ENCODE results near the gene NOVA2. TPM values are rescaled to one million over a fixed set of nuclear protein-coding genes. Genes with fewer than 3 reads are reported as not detected.
"Not testable (repeated sequence)": the region's sequence is repeated elsewhere in the genome, so short reads cannot be mapped to it uniquely, and the experiment has no call there.

NOVA2 gene
- total RNA-seq, 1 donor from 2014 or later: 5.0 TPM

DNA sequence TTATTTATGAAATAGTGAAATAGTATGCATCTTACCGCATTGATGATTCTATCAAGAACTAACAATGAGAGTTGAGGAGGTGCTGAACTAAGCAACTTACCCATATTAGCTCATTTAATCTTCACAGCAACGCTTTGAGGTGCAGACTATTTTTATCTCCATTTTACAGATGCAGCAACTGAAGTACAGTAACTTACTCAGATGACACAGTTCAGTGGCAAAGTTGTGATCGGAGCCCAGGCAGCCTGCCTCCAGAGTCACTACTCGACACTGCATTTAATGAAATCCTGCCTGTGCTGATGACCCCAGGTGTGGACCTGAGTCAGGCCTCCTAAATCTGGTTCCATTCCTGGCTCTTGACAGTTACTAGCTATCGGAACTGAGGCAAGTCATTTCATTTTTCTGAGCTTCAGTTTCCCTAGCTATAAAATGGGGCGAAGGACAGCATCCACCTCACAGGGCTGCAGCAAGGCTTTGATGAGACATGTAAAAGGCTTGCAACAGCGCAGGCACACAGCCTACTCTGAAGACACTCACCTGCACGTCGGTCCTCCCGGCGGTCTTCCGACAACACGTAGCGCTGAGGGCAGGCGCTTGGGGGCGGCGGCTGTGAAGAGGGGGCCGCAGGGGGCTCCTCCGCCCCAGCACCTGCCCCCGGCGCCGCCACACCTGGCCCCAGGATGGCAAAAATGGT is 72.8 kb downstream of the NOVA2 start:
- TF ChIP-seq, protein P1, sequence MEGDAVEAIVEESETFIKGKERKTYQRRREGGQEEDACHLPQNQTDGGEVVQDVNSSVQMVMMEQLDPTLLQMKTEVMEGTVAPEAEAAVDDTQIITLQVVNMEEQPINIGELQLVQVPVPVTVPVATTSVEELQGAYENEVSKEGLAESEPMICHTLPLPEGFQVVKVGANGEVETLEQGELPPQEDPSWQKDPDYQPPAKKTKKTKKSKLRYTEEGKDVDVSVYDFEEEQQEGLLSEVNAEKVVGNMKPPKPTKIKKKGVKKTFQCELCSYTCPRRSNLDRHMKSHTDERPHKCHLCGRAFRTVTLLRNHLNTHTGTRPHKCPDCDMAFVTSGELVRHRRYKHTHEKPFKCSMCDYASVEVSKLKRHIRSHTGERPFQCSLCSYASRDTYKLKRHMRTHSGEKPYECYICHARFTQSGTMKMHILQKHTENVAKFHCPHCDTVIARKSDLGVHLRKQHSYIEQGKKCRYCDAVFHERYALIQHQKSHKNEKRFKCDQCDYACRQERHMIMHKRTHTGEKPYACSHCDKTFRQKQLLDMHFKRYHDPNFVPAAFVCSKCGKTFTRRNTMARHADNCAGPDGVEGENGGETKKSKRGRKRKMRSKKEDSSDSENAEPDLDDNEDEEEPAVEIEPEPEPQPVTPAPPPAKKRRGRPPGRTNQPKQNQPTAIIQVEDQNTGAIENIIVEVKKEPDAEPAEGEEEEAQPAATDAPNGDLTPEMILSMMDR (conservative IDR thresholded peaks at IDR 0.05): no peak
- DNase-seq (ENCODE audit: extremely low spot score, unreplicated experiment): no peak
- Mint-ChIP-seq H3K27ac (no peak overlapping the region), H3K36me3 (peaks cover 16% of the 10 kb centered on the region), H3K4me3 (peak overlapping the region; percentile 74), H3K9me3 (no peaks in the 10 kb centered on the region), H3K27me3 (peaks cover 7% of the 10 kb centered on the region), H3K4me1 (ENCODE audit: unreplicated experiment) (peaks cover 6% of the 10 kb centered on the region)

DNA sequence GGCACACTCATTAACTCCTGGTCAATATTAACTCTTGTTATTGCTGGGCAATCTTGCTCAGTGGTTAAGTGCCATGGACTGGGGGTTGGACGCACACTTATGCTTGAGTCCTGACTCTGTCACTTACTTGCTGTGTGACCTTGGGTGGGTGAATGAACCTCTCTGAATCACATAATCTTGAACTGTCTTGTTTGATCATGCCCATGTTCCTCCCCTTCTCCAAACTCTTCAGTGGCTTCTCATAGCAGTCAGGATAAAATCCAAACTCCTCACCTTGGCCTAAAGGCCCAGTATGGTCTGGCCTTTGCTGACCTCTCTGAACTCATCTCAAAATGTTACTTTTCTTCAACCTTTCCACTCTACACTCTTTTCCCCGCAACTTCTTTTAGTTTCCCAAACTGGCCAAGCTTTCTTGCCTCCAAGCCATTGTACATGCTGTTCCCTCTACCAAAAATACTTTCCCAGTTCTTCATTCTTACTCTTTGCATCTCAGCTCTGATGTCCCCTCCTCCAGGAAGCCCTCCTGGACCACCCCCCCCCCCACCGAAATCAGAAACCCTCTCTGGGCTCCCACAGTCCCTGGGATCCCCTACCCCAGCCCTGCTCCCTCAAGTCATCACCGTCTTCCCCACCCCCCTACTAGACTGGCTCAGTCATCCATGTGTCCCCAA is 73.6 kb downstream of the NOVA2 start:
- no peak for DNase-seq (ENCODE audit: extremely low spot score, unreplicated experiment)
- Mint-ChIP-seq H3K4me1 (ENCODE audit: unreplicated experiment) (peaks cover 6% of the 10 kb centered on the region), H3K27ac (no peak overlapping the region), H3K36me3 (peaks cover 23% of the 10 kb centered on the region), H3K9me3 (no peaks in the 10 kb centered on the region), H3K4me3 (peak overlapping the region; percentile 12), H3K27me3 (peaks cover 7% of the 10 kb centered on the region)
- TF ChIP-seq, protein P1 (conservative IDR thresholded peaks at IDR 0.05): no peak

DNA sequence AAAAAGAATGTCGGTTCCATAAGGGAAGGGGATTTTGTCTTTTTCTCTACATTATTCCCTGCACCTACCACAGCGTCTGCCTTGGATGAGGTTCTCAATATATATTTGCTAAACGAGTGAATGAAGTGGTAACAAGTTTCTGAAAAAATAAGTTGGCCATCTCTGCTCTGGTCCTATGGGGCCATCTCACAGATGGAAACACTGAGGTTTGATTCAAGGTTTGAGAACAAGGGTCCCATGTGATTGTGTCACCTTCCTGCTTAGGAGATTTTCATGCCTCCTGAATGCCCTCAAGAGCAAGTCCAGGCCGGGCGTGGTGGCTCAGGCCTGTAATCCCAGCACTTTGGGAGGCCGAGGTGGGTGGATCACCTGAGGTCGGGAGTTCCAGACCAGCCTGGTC is 74.4 kb downstream of the NOVA2 start:
- H3K27ac Mint-ChIP-seq: no peak overlapping the region
- H3K27me3 Mint-ChIP-seq: peaks cover 7% of the 10 kb centered on the region
- peaks cover 25% of the 10 kb centered on the region for H3K36me3 Mint-ChIP-seq
- DNase-seq (ENCODE audit: extremely low spot score, unreplicated experiment): no peak
- peaks cover 6% of the 10 kb centered on the region for H3K4me1 Mint-ChIP-seq (ENCODE audit: unreplicated experiment)
- H3K9me3 Mint-ChIP-seq: no peaks in the 10 kb centered on the region
- TF ChIP-seq, protein P1 (conservative IDR thresholded peaks at IDR 0.05): no peak
- H3K4me3 Mint-ChIP-seq: no peak overlapping the region

DNA sequence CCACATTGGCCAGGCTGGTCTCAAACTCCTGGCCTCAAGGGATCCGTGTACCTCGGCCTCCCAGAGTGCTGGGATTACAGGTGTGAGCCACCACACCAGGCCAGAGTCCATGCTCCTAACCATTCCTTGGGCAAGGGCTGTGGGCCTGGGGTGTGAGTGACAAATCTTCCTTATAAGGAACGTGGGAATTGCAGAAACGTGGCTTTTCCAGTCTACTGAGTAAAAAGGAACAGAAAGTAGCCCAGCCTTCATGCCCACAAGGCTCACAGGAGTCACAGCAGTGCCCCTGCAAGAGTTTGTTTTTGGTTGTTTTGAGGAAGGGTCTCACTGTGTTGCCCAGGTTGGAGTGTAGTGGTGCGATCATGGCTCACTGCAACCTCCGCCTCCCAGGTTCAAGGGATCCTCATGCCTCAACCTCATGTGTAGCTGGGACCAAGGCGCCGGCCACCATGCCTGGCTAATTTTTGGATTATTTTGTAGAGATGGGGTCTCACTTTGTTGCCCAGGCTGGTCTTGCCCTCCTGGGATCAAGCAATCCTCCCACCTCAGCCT is 76.3 kb downstream of the NOVA2 start:
- TF ChIP-seq, protein P1 (conservative IDR thresholded peaks at IDR 0.05): no peak
- Mint-ChIP-seq H3K4me1 (ENCODE audit: unreplicated experiment) (peaks cover 6% of the 10 kb centered on the region), H3K4me3 (no peak overlapping the region), H3K27ac (no peak overlapping the region), H3K27me3 (peaks cover 7% of the 10 kb centered on the region), H3K36me3 (peaks cover 25% of the 10 kb centered on the region), H3K9me3 (no peaks in the 10 kb centered on the region)
- no peak for DNase-seq (ENCODE audit: extremely low spot score, unreplicated experiment)

DNA sequence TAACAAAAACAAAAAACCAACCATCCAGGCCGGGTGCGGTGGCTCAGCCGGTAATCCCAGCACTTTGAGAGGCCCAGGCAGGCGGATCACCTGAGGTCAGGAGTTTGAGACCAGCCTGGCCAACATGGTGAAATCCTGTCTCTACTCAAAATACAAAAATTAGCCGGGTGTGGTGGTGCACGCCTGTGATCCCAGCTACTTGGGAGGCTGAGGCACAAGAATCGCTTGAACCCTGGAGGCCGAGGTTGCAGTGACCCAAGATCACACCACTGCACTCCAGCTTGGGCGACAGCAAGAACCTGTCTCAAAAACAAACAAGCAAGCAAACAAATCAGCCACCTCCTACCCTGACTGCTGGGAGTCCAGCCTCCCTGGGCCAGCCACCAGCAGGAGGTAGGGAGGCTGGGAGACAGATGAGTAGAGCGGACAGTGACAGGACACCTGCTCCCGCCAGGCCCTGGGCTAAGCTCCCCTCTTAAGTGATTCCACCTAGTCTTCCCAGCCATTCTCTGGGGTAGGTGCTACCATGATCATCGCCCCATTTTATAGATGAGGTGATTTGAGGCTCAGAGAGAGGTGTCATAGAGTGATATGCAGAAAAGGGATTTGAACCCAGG is 77.6 kb downstream of the NOVA2 start:
- H3K27me3 Mint-ChIP-seq; H3K4me1 Mint-ChIP-seq (ENCODE audit: unreplicated experiment); DNase-seq (ENCODE audit: extremely low spot score, unreplicated experiment); H3K9me3 Mint-ChIP-seq; H3K4me3 Mint-ChIP-seq; H3K27ac Mint-ChIP-seq: not testable (repeated sequence)
- peaks cover 25% of the 10 kb centered on the region for H3K36me3 Mint-ChIP-seq
